Measurements from ENCODE around the gene TANK. TPM values are rescaled to one million over a fixed set of nuclear protein-coding genes. Genes with fewer than 3 reads are reported as not detected.
A peak's percentile ranks its signal among the peaks of the same experiment; 100 is the strongest.

TANK gene
- total and polyA plus RNA-seq, 2 of the 13 experiments (the other 11 are each of a cell fraction or from before 2014, with no cell fraction given): 66.9 to 96.1 TPM

GRCh38 chr2:161115605-161116380 lies 44.4 kb upstream of the TANK start (continued):
- TF ChIP-seq ZNF720 (CRISPR knock-in tag; IDR thresholded peaks at IDR 0.05): no peak
- no peak for TF ChIP-seq MNT (IDR thresholded peaks at IDR 0.05)
- TF ChIP-seq ZC3H4 (CRISPR knock-in tag; IDR thresholded peaks at IDR 0.05; ENCODE audit: borderline replicate concordance): no peak
- TF ChIP-seq ZNF558 (CRISPR knock-in tag; IDR thresholded peaks at IDR 0.05; ENCODE audit: borderline replicate concordance): no peak
- TF ChIP-seq ZBTB10 (CRISPR knock-in tag; IDR thresholded peaks at IDR 0.05; ENCODE audit: borderline replicate concordance): no peak
- peak; percentile 48; the same call in 1 of the 2 replicates for TF ChIP-seq CEBPG (CRISPR knock-in tag; IDR thresholded peaks at IDR 0.05)
- 0 out of 2 replicates have a peak, but pooled peaks have one; percentile 73 for TF ChIP-seq ZNF124 (CRISPR knock-in tag; IDR thresholded peaks at IDR 0.05)
- no peak for TF ChIP-seq ZNF451 (CRISPR knock-in tag; IDR thresholded peaks at IDR 0.05)
- TF ChIP-seq PAWR (CRISPR knock-in tag; IDR thresholded peaks at IDR 0.05; ENCODE audit: borderline replicate concordance): no peak
- TF ChIP-seq ZSCAN29 (CRISPR knock-in tag; conservative IDR thresholded peaks at IDR 0.05): no peak
- TF ChIP-seq ZFP36L1 (CRISPR knock-in tag; IDR thresholded peaks at IDR 0.05): no peak
- no peak for TF ChIP-seq ZBTB2 (CRISPR knock-in tag; IDR thresholded peaks at IDR 0.05; ENCODE audit: low read depth)
- TF ChIP-seq DMAP1 (CRISPR knock-in tag; IDR thresholded peaks at IDR 0.05): no peak
- no peak for TF ChIP-seq ZNF44 (CRISPR knock-in tag; IDR thresholded peaks at IDR 0.05)
- no peak for TF ChIP-seq ZNF777 (CRISPR knock-in tag; IDR thresholded peaks at IDR 0.05)
- TF ChIP-seq PBX3 (CRISPR knock-in tag; IDR thresholded peaks at IDR 0.05; ENCODE audit: borderline replicate concordance): no peak
- TF ChIP-seq HMG20B (CRISPR knock-in tag; conservative IDR thresholded peaks at IDR 0.05): 0 out of 2 replicates have a peak, but pooled peaks have one; percentile 57
- TF ChIP-seq MTF1 (CRISPR knock-in tag; IDR thresholded peaks at IDR 0.05): no peak
- TF ChIP-seq ZKSCAN1 (IDR thresholded peaks at IDR 0.05; ENCODE audit: low read length): no peak
- no peak for TF ChIP-seq ZXDC (CRISPR knock-in tag; IDR thresholded peaks at IDR 0.05)
- TF ChIP-seq GABPB1 (CRISPR knock-in tag; IDR thresholded peaks at IDR 0.05): no peak
- no peak for TF ChIP-seq MAFG (CRISPR knock-in tag; IDR thresholded peaks at IDR 0.05)

All from HepG2 (cell line).